ENCODE data around the gene DBT.

GRCh38 chr1:100268202-100268601 lies 18.6 kb upstream of the DBT start:
- TF ChIP-seq, protein P1, sequence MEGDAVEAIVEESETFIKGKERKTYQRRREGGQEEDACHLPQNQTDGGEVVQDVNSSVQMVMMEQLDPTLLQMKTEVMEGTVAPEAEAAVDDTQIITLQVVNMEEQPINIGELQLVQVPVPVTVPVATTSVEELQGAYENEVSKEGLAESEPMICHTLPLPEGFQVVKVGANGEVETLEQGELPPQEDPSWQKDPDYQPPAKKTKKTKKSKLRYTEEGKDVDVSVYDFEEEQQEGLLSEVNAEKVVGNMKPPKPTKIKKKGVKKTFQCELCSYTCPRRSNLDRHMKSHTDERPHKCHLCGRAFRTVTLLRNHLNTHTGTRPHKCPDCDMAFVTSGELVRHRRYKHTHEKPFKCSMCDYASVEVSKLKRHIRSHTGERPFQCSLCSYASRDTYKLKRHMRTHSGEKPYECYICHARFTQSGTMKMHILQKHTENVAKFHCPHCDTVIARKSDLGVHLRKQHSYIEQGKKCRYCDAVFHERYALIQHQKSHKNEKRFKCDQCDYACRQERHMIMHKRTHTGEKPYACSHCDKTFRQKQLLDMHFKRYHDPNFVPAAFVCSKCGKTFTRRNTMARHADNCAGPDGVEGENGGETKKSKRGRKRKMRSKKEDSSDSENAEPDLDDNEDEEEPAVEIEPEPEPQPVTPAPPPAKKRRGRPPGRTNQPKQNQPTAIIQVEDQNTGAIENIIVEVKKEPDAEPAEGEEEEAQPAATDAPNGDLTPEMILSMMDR (IDR thresholded peaks at IDR 0.05; ENCODE audit: insufficient read depth, low read length), result no peak
- TF ChIP-seq POLR2AphosphoS5 (IDR thresholded peaks at IDR 0.05; ENCODE audit: low read depth) (no peak), REST (IDR thresholded peaks at IDR 0.05; ENCODE audit: insufficient replicate concordance, low read depth) (no peak)
